ENCODE results near the gene MAPK7.

GRCh38 chr17:19372011-19372370, 6.3 kb upstream of the MAPK7 start:
- TF ChIP-seq CTCF (IDR thresholded peaks at IDR 0.05) (no peak), SMC3 (IDR thresholded peaks at IDR 0.05) (no peak), ESRRA (IDR thresholded peaks at IDR 0.05; ENCODE audit: borderline replicate concordance, low read length) (no peak), RAD21 (conservative IDR thresholded peaks at IDR 0.05 in 1 of 2, IDR thresholded peaks at IDR 0.05 in 1 of 2) (no peak), PHF8 (IDR thresholded peaks at IDR 0.05; ENCODE audit: borderline replicate concordance, low read depth) (no peak), CEBPB (IDR thresholded peaks at IDR 0.05) (no peak), PBX3 (IDR thresholded peaks at IDR 0.05) (no peak), MAX (IDR thresholded peaks at IDR 0.05) (no peak), EP300 (IDR thresholded peaks at IDR 0.05) (no peak)
